Measurements from ENCODE around the gene ZNF722. TPM values are rescaled to one million over a fixed set of nuclear protein-coding genes. Genes with fewer than 3 reads are reported as not detected.
"Not testable (repeated sequence)": the region's sequence is repeated elsewhere in the genome, so short reads cannot be mapped to it uniquely, and the experiment has no call there.

ZNF722 gene
- not detected for total RNA-seq

- Mint-ChIP-seq H3K9me3 (peaks cover 4 to 10% of the 10 kb centered on the region in 2 donors), H3K36me3 (peaks cover 6 to 10% of the 10 kb centered on the region in 2 donors), H3K27ac (no peak within 1 kb of the TSS)
- ATAC-seq, result no peak
- DNase-seq (ENCODE audit: low spot score in 2 of 2), result no peak
Measured at GRCh38 chr7:63998549-63998948, at the start of gene ZNF722. Gene ZNF722, plus strand, starts transcription at chr7:63998849. Its CDS starts 113 bp downstream, at chr7:63998962.

GRCh38 chr7:63953181-63953580, 45.5 kb upstream of the ZNF722 start:
- peaks cover 17 to 31% of the 10 kb centered on the region in 2 donors for H3K9me3 Mint-ChIP-seq
- DNase-seq (ENCODE audit: low spot score in 2 of 2), result no peak
- no peak for ATAC-seq
- H3K27ac Mint-ChIP-seq, result no peak overlapping the region
- H3K36me3 Mint-ChIP-seq, result peaks cover 6 to 13% of the 10 kb centered on the region in 2 donors

- peaks cover 0 to 10% of the 10 kb centered on the region in 2 donors for H3K9me3 Mint-ChIP-seq
- DNase-seq (ENCODE audit: low spot score in 2 of 2) (no peak), ATAC-seq (no peak)
- peaks cover 0 to 5% of the 10 kb centered on the region in 2 donors for H3K36me3 Mint-ChIP-seq
- H3K27ac Mint-ChIP-seq, result no peak overlapping the region
Measured at GRCh38 chr7:63968629-63969028, 30.0 kb upstream of the ZNF722 start.

- not testable (repeated sequence) for DNase-seq (ENCODE audit: low spot score in 2 of 2); H3K27ac Mint-ChIP-seq; ATAC-seq
- Mint-ChIP-seq H3K9me3 (peaks cover 40 to 44% of the 10 kb centered on the region in 2 donors), H3K36me3 (peaks cover 29 to 40% of the 10 kb centered on the region in 2 donors)
Measured at GRCh38 chr7:64015496-64015895, 16.8 kb downstream of the ZNF722 start.

- DNase-seq (ENCODE audit: low spot score in 2 of 2), result no peak
- Mint-ChIP-seq H3K9me3 (peaks cover 17 to 46% of the 10 kb centered on the region in 2 donors), H3K36me3 (peaks cover 46 to 60% of the 10 kb centered on the region in 2 donors), H3K27ac (no peak overlapping the region)
- no peak for ATAC-seq
Measured at GRCh38 chr7:64035388-64035787, 36.7 kb downstream of the ZNF722 start.

- ATAC-seq, result no peak
- Mint-ChIP-seq H3K36me3 (peaks cover 42 to 58% of the 10 kb centered on the region in 2 donors), H3K9me3 (peaks cover 20 to 39% of the 10 kb centered on the region in 2 donors), H3K27ac (no peak overlapping the region)
- DNase-seq (ENCODE audit: low spot score in 2 of 2), result no peak
Measured at GRCh38 chr7:64037095-64037494, 38.4 kb downstream of the ZNF722 start.

- Mint-ChIP-seq H3K27ac (no peak within 1 kb of the TSS), H3K36me3 (peaks cover 39 to 46% of the 10 kb centered on the region in 2 donors), H3K9me3 (peaks cover 31 to 45% of the 10 kb centered on the region in 2 donors)
- no peak for DNase-seq (ENCODE audit: low spot score in 2 of 2)
- ATAC-seq, result peak in 1 of 2 donors; percentile 78
Measured at GRCh38 chr7:64045301-64046040, 46.8 kb downstream of the ZNF722 start, which contains the start of gene ZNF727. Gene ZNF727, plus strand, starts transcription at chr7:64045434. Its CDS starts 188 bp downstream, at chr7:64045622.

GRCh38 chr7:64046041-64046389, 47.4 kb downstream of the ZNF722 start:
- Mint-ChIP-seq H3K27ac (no peak overlapping the region), H3K9me3 (peaks cover 27 to 45% of the 10 kb centered on the region in 2 donors), H3K36me3 (peaks cover 39 to 46% of the 10 kb centered on the region in 2 donors)
- no peak for DNase-seq (ENCODE audit: low spot score in 2 of 2)
- ATAC-seq, result no peak

Other genes with a start within 250 kb of the ZNF722 start
- under 1 TPM; 0.27 to 0.29 TPM for gene ZNF727, start 46.6 kb downstream of the ZNF722 start, total RNA-seq
- gene ZNF735, start 208.4 kb downstream of the ZNF722 start, total RNA-seq, result not detected
- not detected for gene ZNF679, start 229.6 kb downstream of the ZNF722 start, total RNA-seq

All from activated naive CD4-positive, alpha-beta T cell treated with anti-CD3 and anti-CD28 coated beads, Interleukin-2, amount 50 U/mL, for 72 hours (primary cell).